Adrenal gland (tissue), 5 donors: Measurements from ENCODE around the gene CMTM1.

ENCODE experiments used
- POLR2A ChIP-seq, 2 donors: fragments of 450-650 bp; IDR thresholded peaks; one replicate each; pipeline ENCODE4 v1.6.1; 2017; ENCODE audit warnings: antibody characterized with exemption in 2 of 2, mild to moderate bottlenecking in 2 of 2, moderate library complexity in 1 of 2
- TF ChIP-seq, protein P1 (sequence below), 6 experiments: fragments of 450-650 bp in 4 of 6; fragments of 200-600 bp in 2 of 6; sonication (generic) in 1 of 6; IDR thresholded peaks; 1 replicate in 5 of 6; 2 replicates in 1 of 6; pipeline versions ENCODE4 v1.5.1 to v1.8.0; 2016 to 2021; ENCODE audit warnings: antibody characterized with exemption in 6 of 6, mild to moderate bottlenecking in 2 of 6, moderate library complexity in 1 of 6
- donor health status: DM: no; HTN: no; CAD: no.

GRCh38 chr16:66590322-66590721, 24.1 kb downstream of the CMTM1 start:
- TF ChIP-seq, protein P1, sequence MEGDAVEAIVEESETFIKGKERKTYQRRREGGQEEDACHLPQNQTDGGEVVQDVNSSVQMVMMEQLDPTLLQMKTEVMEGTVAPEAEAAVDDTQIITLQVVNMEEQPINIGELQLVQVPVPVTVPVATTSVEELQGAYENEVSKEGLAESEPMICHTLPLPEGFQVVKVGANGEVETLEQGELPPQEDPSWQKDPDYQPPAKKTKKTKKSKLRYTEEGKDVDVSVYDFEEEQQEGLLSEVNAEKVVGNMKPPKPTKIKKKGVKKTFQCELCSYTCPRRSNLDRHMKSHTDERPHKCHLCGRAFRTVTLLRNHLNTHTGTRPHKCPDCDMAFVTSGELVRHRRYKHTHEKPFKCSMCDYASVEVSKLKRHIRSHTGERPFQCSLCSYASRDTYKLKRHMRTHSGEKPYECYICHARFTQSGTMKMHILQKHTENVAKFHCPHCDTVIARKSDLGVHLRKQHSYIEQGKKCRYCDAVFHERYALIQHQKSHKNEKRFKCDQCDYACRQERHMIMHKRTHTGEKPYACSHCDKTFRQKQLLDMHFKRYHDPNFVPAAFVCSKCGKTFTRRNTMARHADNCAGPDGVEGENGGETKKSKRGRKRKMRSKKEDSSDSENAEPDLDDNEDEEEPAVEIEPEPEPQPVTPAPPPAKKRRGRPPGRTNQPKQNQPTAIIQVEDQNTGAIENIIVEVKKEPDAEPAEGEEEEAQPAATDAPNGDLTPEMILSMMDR (IDR thresholded peaks at IDR 0.05), result no peak
- TF ChIP-seq POLR2A (IDR thresholded peaks at IDR 0.05), result no peak
